Measurements from ENCODE around the gene GJA1. TPM values are rescaled to one million over a fixed set of nuclear protein-coding genes. Genes with fewer than 3 reads are reported as not detected.
"Not testable (repeated sequence)": the region's sequence is repeated elsewhere in the genome, so short reads cannot be mapped to it uniquely, and the experiment has no call there.

GJA1 gene
- total RNA-seq, 1 donor from 2014 or later: 91.3 TPM

DNA sequence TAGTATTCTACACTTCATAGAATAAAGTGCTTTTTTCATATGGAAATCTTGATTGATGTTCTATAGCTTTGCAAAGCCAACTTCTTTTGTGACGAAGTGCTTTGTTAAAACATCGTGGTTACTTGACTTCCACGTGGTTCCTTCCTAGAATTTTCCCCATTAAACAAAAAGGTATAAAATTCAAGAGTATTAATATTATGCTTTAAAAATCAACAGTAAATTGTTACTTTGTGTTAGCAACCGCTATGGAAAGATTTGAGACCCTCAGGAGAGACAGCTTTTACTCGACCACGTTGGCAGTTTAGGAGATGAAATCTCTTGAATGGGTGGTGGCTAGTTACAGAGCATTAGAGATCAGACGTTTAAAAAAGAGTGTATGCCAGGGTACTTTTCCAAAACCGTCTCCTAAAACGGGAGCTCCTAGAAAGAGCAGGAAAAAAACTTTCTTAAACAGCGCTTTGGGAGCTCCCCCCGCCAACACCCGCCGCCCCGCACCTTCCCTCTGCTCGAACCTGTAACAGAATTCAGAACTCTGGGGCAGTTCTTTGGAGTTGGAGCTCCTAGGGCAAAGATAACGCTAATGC is 920 bp downstream of the GJA1 start:
- no peak for DNase-seq (ENCODE audit: low spot score in 2 of 2)
- FAIRE-seq: no peak

DNA sequence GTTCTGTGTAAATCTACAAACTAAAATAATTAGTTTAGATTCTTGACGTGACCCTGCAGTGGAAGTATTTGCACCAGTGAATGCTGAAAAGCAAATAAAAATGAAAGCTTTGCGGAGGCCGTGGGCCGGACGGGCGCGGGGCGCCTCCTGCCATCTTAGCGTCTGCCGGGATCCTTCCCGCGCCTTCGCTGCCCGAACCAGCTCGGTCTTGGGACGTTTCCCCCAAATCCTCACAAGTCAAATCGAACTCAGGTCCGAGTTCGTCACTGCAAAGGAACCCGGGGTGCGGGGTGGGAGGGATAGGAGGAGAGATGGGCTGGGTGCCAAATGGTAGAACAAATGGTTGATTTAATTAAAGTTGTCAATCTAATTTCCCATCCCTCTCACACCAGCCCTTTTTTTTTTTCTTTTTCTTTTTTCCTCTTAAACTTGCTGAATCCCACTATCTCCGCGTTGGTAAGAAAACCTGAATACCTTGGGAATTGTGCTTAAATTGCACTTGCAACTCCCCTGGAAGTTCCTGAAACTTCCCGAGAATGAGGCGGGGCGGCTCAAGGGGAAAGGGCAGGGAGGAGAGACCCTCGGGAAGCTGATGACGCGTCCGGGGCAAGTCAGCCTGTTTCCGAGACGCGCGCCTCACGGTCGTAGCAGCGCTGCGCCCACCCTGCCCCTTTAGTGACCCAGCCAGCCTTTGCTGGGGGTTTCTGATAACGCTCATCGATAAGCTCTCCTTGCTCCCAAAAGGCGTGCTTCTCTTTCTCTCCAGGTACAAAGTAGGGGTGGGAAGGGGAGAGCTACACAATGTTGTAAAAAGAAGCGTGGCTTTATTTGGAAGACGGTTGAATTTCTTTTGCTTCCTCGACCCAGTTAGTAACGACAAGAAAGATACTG is 1.8 kb downstream of the GJA1 start:
- peak in 1 of 2 donors; percentile 17 for DNase-seq (ENCODE audit: low spot score in 2 of 2)
- no peak for FAIRE-seq

DNA sequence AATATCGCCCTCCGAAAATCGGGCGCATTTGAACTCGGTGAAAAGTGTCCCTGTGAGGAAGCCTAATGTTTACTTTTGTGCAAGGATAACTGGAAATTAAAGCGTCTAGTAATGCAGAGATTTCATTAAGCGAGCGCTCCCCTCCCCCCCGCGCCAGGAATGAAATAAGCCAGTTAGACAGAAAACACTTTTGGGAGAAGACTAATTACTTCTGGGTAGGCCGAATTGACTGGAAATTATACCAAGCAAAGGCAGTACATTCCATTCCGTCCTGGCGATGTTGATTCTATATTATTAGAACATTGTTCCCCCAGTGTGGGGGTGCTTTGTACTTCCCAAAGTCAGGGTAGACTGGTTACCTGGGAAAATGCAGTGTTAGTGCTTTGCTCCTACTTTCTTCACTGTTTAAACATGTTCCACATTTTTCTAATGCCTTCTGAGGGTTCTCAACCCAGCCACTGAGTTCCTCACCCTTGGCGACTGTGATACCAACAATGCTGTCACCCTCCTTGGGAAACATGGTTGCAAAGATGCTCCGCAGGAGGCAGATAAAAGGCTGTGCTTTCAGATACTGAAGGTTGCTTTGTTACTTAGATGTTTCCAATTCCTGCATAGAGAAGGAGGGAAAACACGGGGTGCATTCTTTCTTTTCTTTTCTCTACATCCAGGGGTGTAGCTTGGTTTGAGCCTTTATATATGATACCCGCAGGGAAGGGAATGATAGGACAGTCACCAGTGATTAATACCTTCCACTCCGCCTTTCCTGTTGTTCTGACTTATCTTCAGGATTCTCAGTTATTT is 2.6 kb downstream of the GJA1 start:
- FAIRE-seq (no peak), DNase-seq (ENCODE audit: low spot score in 2 of 2) (no peak)

DNA sequence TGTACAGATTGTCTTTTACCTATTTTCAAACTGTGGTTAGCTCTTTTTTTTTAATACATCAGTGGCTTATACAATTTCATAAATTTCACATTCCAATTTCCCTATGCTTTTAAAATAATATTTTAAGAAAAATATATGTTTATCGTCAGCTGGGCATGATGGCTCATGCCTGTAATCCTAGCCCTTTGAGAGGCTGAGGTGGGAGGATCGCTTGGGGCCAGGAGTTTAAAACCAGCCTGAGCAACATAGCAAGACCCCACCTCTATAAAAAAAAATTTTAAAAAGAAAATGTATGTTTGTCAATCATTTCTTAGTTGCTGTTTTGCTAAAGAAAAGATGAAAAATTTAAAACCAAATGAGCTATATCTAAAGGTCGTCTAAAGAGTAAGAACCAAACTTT is 3.4 kb downstream of the GJA1 start:
- DNase-seq (ENCODE audit: low spot score in 2 of 2): no peak
- no peak for FAIRE-seq

DNA sequence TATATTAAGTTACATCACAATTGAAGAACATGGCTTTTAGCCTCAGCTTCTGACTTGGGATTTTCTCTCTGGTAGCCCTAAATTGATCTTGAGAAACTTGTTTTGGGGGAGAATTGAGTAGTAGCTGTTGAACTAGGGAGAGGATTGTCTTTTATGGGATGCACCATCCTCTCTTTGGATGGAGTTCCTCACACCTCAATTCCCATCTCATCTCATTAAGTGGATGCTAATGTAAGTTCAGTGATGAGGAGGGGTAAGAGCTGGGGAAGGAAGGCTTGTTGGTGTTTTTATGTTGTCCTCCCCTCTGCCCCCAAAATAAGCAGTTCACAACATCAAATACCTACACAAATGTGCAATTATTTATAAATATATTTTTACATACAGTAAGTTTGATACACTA is 4.0 kb downstream of the GJA1 start:
- no peak for FAIRE-seq
- no peak for DNase-seq (ENCODE audit: low spot score in 2 of 2)

DNA sequence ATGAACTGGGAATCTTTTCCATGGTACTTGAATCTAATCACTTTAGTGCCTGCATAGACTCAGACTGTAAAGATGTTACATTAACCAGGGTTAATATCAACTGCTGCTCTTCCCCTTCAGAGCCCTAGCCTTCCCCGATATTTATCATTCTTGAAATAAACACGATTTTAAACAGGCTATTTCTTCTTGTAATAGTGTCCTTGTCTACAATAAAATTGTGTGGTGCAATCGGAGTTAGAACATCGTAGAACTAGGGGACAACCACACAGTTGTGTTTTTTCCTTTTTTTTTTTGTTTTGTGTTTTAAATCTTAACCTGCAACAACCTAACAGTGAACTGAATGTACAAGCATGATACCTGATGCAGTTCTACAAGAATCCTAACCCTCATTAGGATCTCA is 4.5 kb downstream of the GJA1 start:
- FAIRE-seq: no peak

DNA sequence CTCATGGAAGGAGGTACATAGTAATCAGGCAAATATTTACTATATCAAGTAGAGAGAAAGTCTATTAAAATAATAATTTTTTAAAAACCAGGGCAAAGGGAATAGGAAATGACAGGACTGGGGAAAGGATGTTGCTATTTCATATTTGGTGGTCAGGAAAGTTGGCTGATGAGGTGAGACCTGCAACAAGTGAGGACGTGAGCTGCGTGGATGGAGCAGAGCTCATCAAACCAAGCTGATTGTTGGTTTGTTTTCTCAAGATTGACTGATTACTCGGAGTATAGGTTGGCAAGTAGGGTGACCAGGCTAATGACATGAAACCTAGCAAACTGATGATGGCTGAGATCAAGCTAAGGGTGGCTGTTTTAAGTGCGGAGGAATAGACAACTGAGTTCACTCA is 6.0 kb downstream of the GJA1 start:
- DNase-seq (ENCODE audit: low spot score in 2 of 2) (no peak), FAIRE-seq (no peak)

More for the DNA sequence above, 4.5 kb downstream of the GJA1 start:
- DNase-seq (ENCODE audit: low spot score in 2 of 2): no peak

DNA sequence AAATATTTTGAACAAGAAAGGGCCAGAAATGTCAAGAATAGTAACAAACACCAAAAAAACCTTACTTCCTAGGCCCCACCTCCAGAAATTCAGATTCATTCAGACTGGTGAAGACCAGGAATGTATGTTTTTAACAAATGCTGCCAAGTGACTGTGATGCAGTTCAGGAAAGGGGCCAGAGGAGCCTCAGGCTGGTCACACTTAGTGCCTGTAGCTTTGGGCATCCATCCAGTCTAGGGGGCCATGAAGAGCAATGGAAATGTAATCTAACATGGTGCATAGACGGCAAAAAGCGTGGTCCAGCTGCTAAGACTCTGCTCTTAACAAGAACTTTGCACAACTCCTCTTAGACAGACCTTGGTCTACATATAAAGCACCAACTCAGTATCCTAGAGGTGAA is 7.1 kb downstream of the GJA1 start:
- DNase-seq (ENCODE audit: low spot score in 2 of 2) (no peak), FAIRE-seq (no peak)

DNA sequence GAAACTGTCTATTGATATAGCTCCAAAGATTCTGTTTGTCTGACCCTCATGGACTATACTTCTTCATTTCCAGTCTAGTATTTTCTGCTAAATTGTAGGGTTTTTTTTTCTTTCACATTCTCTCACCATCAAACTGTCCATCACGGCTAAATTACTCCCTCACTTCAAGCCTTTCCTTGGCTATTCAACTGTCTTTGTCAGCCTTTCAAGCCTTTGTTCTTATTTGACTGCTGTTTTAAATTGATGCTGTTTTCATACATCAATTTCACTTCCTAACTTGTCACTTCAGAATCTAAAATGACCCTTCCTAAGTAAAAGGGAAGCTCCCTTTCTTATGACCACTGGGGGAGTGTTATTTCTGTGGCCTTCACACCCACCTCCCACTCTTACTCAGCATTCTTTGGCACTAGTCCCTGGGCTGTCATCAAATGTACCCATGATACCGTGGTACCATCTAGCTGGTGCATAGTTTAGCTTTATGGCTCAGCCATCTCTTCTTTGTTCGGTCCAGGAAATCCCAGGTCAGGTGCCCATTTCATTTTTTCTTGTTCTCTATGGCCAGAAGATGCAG is 8.6 kb downstream of the GJA1 start:
- FAIRE-seq (no peak), DNase-seq (ENCODE audit: low spot score in 2 of 2) (no peak)

DNA sequence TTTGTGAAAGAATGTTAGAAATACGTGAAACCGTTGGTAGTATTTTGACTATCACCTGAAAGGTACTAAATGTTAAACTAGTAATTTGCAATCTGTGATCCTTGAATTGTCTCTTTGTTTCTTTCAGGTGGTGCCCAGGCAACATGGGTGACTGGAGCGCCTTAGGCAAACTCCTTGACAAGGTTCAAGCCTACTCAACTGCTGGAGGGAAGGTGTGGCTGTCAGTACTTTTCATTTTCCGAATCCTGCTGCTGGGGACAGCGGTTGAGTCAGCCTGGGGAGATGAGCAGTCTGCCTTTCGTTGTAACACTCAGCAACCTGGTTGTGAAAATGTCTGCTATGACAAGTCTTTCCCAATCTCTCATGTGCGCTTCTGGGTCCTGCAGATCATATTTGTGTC is 11.3 kb downstream of the GJA1 start:
- not testable (repeated sequence) for FAIRE-seq

DNA sequence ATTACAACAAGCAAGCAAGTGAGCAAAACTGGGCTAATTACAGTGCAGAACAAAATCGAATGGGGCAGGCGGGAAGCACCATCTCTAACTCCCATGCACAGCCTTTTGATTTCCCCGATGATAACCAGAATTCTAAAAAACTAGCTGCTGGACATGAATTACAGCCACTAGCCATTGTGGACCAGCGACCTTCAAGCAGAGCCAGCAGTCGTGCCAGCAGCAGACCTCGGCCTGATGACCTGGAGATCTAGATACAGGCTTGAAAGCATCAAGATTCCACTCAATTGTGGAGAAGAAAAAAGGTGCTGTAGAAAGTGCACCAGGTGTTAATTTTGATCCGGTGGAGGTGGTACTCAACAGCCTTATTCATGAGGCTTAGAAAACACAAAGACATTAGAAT is 12.3 kb downstream of the GJA1 start:
- DNase-seq (ENCODE audit: low spot score in 2 of 2); FAIRE-seq: not testable (repeated sequence)

More for the DNA sequence above, 11.3 kb downstream of the GJA1 start:
- not testable (repeated sequence) for DNase-seq (ENCODE audit: low spot score in 2 of 2)

DNA sequence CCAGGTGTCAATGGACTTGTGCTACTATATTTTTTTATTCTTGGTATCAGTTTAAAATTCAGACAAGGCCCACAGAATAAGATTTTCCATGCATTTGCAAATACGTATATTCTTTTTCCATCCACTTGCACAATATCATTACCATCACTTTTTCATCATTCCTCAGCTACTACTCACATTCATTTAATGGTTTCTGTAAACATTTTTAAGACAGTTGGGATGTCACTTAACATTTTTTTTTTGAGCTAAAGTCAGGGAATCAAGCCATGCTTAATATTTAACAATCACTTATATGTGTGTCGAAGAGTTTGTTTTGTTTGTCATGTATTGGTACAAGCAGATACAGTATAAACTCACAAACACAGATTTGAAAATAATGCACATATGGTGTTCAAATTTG is 13.1 kb downstream of the GJA1 start:
- not testable (repeated sequence) for FAIRE-seq; DNase-seq (ENCODE audit: low spot score in 2 of 2)

DNA sequence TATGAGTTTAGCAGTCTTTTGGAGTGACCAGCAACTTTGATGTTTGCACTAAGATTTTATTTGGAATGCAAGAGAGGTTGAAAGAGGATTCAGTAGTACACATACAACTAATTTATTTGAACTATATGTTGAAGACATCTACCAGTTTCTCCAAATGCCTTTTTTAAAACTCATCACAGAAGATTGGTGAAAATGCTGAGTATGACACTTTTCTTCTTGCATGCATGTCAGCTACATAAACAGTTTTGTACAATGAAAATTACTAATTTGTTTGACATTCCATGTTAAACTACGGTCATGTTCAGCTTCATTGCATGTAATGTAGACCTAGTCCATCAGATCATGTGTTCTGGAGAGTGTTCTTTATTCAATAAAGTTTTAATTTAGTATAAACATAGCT is 13.9 kb downstream of the GJA1 start:
- FAIRE-seq (no peak), DNase-seq (ENCODE audit: low spot score in 2 of 2) (no peak)

DNA sequence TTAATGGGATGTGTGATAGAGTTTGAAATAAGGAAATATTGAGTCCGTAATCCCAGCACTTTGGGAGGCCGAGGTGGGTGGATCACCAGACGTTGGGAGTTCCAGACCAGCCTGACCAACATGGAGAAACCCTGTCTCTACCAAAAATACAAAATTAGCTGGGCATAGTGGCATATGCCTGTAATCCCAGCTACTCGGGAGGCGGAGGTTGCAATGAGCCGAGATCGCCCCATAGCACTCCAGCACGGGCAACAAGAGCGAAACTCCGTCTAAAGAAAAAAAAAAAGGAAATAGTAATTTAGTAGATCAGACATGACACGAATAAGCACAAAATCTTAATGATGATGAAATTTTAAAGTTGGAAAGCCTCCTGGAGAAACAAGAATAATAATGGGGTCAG is 14.8 kb downstream of the GJA1 start:
- DNase-seq (ENCODE audit: low spot score in 2 of 2) (no peak), FAIRE-seq (no peak)

DNA sequence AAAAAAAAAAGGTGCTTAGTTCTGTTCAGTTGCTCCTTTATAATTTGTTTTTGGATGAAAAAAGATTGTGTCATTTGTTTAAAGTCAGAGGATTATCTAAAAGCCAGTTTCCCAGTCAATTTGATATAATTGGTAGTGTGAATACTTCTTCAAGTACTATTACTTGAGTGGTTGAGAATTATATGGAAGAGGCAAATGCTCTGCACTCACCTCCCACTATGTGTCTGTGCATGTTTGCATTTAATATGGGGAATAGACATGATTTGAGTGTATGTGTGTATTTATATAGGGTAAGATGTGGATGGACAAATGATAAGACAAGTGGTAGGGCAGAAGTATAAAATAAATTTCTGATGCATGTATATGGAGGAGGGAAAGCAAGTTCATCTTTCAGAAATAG is 15.8 kb downstream of the GJA1 start:
- FAIRE-seq (no peak), DNase-seq (ENCODE audit: low spot score in 2 of 2) (no peak)

DNA sequence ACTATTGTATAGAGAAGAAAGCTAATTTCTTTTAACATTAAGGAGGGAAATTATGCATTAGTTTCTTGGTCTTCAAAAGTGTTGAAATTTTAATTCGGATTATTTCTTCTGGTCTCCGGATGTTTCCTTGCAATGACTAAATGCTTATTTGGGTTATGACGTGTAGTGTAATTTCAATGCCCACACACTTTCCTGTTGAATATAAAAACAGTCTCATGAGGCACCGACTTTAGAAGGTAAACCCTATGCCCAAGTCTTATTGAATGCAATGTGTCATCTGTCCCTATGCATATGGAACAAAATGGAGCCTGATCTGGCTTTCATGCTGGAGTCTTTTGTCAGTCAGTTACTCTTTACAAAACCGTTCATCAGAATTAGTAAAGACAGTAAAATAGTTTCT is 17.7 kb downstream of the GJA1 start:
- FAIRE-seq: no peak
- DNase-seq (ENCODE audit: low spot score in 2 of 2): no peak

DNA sequence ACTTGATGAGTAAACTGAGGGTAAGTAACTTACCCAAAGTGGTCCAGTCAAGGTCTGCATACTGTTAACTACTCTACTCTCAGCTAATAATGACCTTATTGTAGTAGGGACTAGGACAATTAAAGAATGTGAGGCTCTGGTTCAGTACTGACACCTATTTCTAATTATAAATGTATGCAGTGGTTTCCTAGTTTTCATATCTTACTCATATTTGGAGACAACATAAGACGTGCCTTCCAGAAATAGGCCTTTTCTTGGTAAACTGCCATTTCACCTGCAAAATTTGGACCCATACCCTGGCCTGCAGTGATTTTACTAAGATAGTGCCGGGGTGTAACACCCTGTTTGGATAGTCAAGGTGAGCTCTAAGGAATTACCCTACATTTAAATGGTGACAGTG is 24.7 kb downstream of the GJA1 start:
- FAIRE-seq (no peak), DNase-seq (ENCODE audit: low spot score in 2 of 2) (no peak)

DNA sequence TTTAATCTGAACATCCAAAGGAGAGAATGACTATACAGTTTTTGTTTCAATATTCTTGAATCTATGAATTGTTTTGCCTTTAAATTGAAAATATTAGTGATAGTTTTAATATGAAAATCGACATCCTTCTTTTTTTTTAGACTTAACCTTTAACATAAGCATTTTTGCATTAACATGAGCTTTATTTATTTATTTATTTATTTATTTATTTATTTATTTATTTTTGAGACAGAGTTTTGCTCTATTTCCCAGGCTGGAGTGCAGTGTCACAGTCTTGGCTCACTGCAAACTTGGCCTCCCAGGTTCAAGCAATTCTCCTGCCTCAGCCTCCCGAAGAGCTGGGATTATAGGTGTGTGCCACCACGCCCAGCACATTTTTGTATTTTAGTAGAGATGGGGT is 27.6 kb downstream of the GJA1 start:
- FAIRE-seq: peak; percentile 24

DNA sequence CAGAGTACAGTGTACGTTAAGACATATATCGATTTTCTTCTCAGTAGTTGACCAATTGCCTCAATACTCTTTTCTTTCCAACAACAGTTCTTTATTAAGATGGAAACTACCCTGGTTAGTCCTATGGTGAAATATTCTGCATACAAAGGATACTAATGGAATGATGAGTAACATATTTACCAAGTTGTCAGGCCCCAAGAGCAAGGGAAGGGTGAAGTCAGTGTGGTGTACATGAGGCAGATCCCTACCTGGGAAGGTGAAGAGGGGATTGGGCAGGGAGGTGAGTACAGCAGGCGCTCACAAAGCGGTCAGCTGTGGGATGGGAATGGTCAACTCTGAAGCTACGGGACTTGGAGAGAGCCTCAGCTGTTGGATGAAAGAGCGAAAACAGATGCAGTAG is 29.7 kb downstream of the GJA1 start:
- FAIRE-seq: no peak
- DNase-seq (ENCODE audit: low spot score in 2 of 2): no peak

More for the DNA sequence above, 27.6 kb downstream of the GJA1 start:
- DNase-seq (ENCODE audit: low spot score in 2 of 2): no peak

DNA sequence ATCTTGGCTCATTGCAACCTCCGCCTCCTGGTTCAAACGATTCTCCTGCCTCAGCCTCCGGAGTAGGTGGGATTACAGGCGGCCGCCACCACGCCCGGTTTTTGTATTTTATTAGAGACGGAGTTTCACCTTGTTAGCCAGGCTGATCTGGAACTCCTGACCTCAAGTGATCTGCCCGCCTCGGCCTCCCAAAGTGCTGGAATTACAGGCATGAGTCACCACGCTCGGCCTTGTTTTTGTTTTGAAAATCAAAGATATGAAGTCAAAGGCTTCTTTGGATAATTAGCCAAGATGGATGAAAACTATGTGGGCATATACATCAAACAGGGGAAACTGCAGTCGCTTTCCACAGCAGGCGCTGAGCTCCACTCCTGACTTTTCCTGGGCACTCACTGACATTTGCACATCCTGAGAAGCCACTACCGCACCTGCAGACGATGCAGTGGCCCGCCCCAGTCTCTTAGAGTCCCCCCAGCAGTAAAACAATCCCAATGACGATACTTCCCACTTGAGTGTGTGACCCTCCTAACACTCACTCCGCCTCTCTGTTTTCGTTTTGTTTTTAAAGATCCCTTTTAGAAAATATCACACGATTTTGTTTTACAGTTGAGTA is 44.1 kb downstream of the GJA1 start:
- FAIRE-seq: no peak
- DNase-seq (ENCODE audit: low spot score in 2 of 2): no peak
